BJ (cell line): ENCODE data around the gene FBXO22. TPM values are rescaled to one million over a fixed set of nuclear protein-coding genes. Genes with fewer than 3 reads are reported as not detected.
A peak's percentile ranks its signal among the peaks of the same experiment; 100 is the strongest.
"Not testable (repeated sequence)": the region's sequence is repeated elsewhere in the genome, so short reads cannot be mapped to it uniquely, and the experiment has no call there.

ENCODE experiments used
- CTCF ChIA-PET: fragments of 350-600 bp; formaldehyde crosslinking; extraction: SDS; loops from one replicate; lab custom pipeline; 2021; ENCODE audit warnings: antibody characterized with exemption, inconsistent platforms; lab: Yijun Ruan, JAX
- POLR2A ChIA-PET: fragments of 300-600 bp; sonication (Branson Sonifier 250); formaldehyde crosslinking; extraction: SDS; loops from one replicate; lab custom pipeline; 2021; ENCODE audit warnings: antibody characterized with exemption; lab: Charles Lee
- DNase-seq: peaks from one replicate; pipeline ENCODE4 v3.0.0-alpha.2; 2011; ENCODE audit warnings: low read depth
- H3K27me3 ChIP-seq: 2 replicates; pipeline ENCODE4 v1.6.0; 2011; ENCODE audit warnings: low read length; ENCODE audit not compliant: control insufficient read depth, insufficient read depth
- H3K36me3 ChIP-seq: 2 replicates; pipeline ENCODE4 v1.5.1; 2011; ENCODE audit warnings: low read length; ENCODE audit not compliant: control insufficient read depth, insufficient read depth
- H3K4me3 ChIP-seq: 2 replicates; pipeline ENCODE4 v1.5.1; 2011; ENCODE audit warnings: low read depth, mild to moderate bottlenecking, control low read depth, low read length
- polyA plus RNA-seq: library from polyadenylated mRNA; depleted of rRNA; stranded (reverse); fragments of >200 nt; gene quantifications from 2 replicates; pipeline ENCODE4 v1.2.3, GENCODE V29; 2011
- TF ChIP-seq, protein P1 (sequence below): IDR thresholded peaks from 2 replicates; pipeline ENCODE4 v1.5.1; 2011; ENCODE audit warnings: low read depth, mild to moderate bottlenecking, control low read depth, inconsistent platforms, low read length, moderate library complexity; ENCODE audit not compliant: insufficient read depth

FBXO22 gene
- polyA plus RNA-seq, 1 experiment = 31.8 TPM

DNA sequence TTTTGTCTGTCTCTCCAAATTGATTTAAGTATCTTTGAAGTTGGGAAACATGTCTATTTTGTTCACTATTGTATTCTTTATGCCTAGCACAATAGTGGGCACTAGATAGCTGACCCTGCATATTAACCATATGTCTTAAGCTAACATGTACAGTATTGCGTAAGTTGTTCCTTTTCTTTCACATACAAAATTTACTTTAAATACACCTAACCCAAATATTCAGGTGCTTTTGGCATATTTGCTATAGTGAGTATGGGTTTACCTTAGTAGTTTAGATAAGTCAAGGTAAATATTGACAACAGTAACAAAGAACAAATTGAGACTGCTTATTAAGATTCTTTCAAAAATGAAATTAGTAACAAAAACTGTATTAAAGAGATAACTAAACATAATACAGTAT is 57.7 kb downstream of the FBXO22 start:
- Histone ChIP-seq H3K4me3 (no peak overlapping the region), H3K36me3 (no peaks in the 10 kb centered on the region), H3K27me3 (no peaks in the 10 kb centered on the region)
- TF ChIP-seq, protein P1, sequence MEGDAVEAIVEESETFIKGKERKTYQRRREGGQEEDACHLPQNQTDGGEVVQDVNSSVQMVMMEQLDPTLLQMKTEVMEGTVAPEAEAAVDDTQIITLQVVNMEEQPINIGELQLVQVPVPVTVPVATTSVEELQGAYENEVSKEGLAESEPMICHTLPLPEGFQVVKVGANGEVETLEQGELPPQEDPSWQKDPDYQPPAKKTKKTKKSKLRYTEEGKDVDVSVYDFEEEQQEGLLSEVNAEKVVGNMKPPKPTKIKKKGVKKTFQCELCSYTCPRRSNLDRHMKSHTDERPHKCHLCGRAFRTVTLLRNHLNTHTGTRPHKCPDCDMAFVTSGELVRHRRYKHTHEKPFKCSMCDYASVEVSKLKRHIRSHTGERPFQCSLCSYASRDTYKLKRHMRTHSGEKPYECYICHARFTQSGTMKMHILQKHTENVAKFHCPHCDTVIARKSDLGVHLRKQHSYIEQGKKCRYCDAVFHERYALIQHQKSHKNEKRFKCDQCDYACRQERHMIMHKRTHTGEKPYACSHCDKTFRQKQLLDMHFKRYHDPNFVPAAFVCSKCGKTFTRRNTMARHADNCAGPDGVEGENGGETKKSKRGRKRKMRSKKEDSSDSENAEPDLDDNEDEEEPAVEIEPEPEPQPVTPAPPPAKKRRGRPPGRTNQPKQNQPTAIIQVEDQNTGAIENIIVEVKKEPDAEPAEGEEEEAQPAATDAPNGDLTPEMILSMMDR = no peak
- ChIA-PET POLR2A (no interaction called here), CTCF (interaction anchor here (0.8 kb wide), 1 partner anchor 401 kb away, joined by 3 read pairs; no protein-coding TSS in a partner anchor)
- no peak for DNase-seq

DNA sequence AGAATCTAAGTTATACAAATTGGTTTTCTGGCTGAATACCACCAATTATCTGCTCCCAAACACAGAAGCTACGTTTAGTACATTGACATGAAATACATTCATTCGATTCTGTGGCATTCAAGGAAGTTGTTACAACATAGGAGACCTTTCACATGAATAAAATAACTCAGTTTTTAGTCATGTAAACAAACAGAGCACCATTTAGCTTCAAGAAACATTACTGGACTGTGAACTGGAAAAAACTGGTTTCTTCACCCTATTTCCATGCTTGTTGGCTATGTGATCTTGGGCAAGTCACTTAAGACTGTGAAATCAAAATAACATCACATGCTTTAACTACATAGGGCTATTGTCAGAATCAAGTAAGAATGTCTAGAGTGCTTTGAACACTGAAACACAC is 62.4 kb downstream of the FBXO22 start:
- CTCF ChIA-PET = no interaction called here
- Histone ChIP-seq H3K27me3 (no peaks in the 10 kb centered on the region), H3K4me3 (no peak overlapping the region), H3K36me3 (no peaks in the 10 kb centered on the region)
- TF ChIP-seq, protein P1 = no peak
- POLR2A ChIA-PET = no interaction called here
- DNase-seq = peak; percentile 25

DNA sequence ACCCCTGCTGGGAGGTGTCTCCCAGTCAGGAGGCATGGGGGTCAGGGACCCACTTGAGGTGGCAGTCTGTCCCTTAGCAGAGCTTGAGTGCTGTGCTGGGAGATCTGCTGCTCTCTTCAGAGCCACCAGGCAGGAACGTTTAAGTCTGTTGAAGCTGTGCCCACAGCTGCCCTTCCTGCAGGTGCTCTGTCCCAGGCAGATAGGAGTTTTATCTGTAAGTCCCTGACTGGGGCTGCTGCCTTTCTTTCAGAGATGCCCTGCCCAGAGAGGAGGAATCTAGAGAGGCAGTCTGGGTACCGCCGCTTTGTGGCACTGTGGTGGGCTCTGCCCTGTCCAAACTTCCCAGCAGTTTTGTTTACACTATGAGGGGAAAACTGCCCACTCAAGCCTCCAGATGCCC is 73.1 kb downstream of the FBXO22 start:
- CTCF ChIA-PET = not testable (repeated sequence)

DNA sequence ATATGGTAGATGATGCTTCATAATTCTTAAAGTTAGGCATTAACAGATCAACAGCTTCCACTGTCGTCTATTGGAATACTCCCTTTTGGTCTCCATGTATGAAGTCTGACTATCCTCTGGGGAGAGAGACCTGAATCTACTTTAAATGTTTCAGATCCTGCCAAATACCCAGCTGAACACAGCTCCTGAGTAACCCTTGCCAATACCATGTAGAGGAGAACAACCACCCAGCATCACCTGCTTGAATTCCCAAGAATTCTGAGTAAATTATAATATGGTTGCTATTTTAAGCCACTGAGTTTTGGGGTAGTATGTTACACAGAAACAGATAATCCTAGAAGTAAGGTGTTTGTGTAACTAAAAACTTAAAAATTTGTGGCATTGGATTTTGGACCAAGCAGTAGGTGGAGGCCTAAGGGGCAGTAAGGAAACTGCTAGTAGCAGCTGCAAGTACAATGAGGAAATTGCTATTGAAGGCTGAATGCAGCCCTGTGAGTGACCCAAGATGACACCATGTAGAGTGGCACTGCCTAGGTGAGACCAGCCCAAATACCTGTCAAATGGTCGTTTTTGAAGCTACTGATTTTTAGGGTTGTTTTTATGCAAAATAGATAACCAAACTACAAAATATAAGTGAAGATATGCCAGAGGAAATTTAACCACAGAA is 77.6 kb downstream of the FBXO22 start:
- CTCF ChIA-PET = no interaction called here
- POLR2A ChIA-PET = no interaction called here
- H3K36me3 ChIP-seq = no peaks in the 10 kb centered on the region
- no peak for DNase-seq
- H3K27me3 ChIP-seq = peaks cover 2% of the 10 kb centered on the region; the same call in 1 of the 2 replicates
- TF ChIP-seq, protein P1 = no peak
- H3K4me3 ChIP-seq = no peak overlapping the region

More for the DNA sequence above, 73.1 kb downstream of the FBXO22 start:
- H3K27me3 ChIP-seq, H3K4me3 ChIP-seq, DNase-seq, POLR2A ChIA-PET, H3K36me3 ChIP-seq: not testable (repeated sequence)

DNA sequence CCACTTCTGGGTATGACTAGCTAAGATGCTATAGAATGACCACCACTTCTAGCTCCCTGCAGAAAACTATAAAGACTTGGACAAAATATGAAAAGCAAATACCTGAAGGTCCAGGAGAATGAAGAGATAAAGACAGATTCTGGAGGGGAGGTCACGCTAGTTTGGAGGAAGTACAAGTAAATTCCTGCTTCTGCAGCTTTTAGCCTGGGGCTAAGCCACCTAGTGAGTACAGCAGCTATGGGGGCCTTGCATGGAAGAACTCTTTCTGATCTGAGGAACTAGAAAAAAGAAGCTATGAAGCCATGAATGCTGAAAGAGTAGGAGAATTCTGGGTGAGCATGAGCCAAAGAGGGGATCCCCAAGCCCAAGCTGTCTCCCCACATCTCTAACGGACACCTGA is 78.8 kb downstream of the FBXO22 start:
- no peaks in the 10 kb centered on the region for H3K36me3 ChIP-seq
- H3K27me3 ChIP-seq = peaks cover 2% of the 10 kb centered on the region; the same call in 1 of the 2 replicates
- H3K4me3 ChIP-seq = no peak overlapping the region
- no peak for DNase-seq
- TF ChIP-seq, protein P1 = no peak
- POLR2A ChIA-PET = no interaction called here
- CTCF ChIA-PET = no interaction called here

DNA sequence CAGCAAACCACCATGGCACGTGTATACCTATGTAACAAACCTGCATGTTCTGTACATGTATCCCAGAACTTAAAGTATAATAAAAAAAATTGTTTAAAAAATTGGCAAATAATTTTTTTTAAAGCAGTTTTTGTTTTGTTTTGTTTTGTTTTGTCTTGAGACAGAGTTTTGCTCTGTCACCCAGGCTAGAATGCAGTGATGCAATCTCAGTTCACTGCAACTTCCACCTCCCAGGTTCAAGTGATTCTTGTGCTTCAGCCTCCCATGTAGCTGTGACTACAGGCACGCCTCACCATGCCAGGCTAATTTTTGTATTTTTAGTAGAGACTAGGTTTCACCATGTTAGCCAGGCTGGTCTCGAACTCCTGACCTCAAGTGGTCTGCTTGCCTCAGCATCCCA is 81.0 kb downstream of the FBXO22 start:
- H3K4me3 ChIP-seq, DNase-seq, POLR2A ChIA-PET, H3K27me3 ChIP-seq, H3K36me3 ChIP-seq: not testable (repeated sequence)
- CTCF ChIA-PET = interaction anchor here (0.7 kb wide), 1 partner anchor 458 kb away, joined by 4 read pairs; no protein-coding TSS in a partner anchor
